ENCODE measurements around the gene S100P.

The S100P gene

GRCh38 chr4:6673191-6673659, 20.5 kb upstream of the S100P start:
- peak in 1 of 2 donors; percentile 40 for DNase-seq (ENCODE audit: low read depth in 2 of 2)

GRCh38 chr4:6673660-6674499, 19.8 kb upstream of the S100P start:
- peak; percentile 91 to 93 for DNase-seq (ENCODE audit: low read depth in 2 of 2)

- DNase-seq (ENCODE audit: low read depth in 2 of 2) = peak; percentile 40 to 54
These were observed 19.1 kb upstream of the S100P start for GRCh38 chr4:6674500-6675149.

GRCh38 chr4:6676722-6677558, 16.7 kb upstream of the S100P start:
- DNase-seq (ENCODE audit: low read depth in 2 of 2) = no peak

- DNase-seq (ENCODE audit: low read depth in 2 of 2) = no peak
These were observed 13.2 kb upstream of the S100P start for GRCh38 chr4:6680372-6681034.

GRCh38 chr4:6681191-6681590, 12.5 kb upstream of the S100P start:
- no peak for DNase-seq (ENCODE audit: low read depth in 2 of 2)

- no peak for DNase-seq (ENCODE audit: low read depth in 2 of 2)
These were observed 10.7 kb upstream of the S100P start for GRCh38 chr4:6682862-6683590.

- no peak for DNase-seq (ENCODE audit: low read depth in 2 of 2)
These were observed 9.0 kb upstream of the S100P start for GRCh38 chr4:6684656-6685055.

- no peak for DNase-seq (ENCODE audit: low read depth in 2 of 2)
These were observed 7.4 kb upstream of the S100P start for GRCh38 chr4:6686104-6686787.

GRCh38 chr4:6687947-6688878, 5.5 kb upstream of the S100P start:
- no peak for DNase-seq (ENCODE audit: low read depth in 2 of 2)

- DNase-seq (ENCODE audit: low read depth in 2 of 2) = peak; percentile 71 to 73
These were observed 4.7 kb upstream of the S100P start for GRCh38 chr4:6688879-6689505.

GRCh38 chr4:6689506-6689960, 4.1 kb upstream of the S100P start:
- no peak for DNase-seq (ENCODE audit: low read depth in 2 of 2)

GRCh38 chr4:6692379-6692778, 1.3 kb upstream of the S100P start:
- DNase-seq (ENCODE audit: low read depth in 2 of 2) = no peak

- DNase-seq (ENCODE audit: low read depth in 2 of 2) = no peak
These were observed 872 bp upstream of the S100P start for GRCh38 chr4:6692806-6693205.

- no peak for DNase-seq (ENCODE audit: low read depth in 2 of 2)
These were observed 661 bp downstream of the S100P start for GRCh38 chr4:6694177-6694901.

- no peak for DNase-seq (ENCODE audit: low read depth in 2 of 2)
These were observed 2.3 kb downstream of the S100P start for GRCh38 chr4:6695660-6696610.

- DNase-seq (ENCODE audit: low read depth in 2 of 2) = no peak
These were observed 2.9 kb downstream of the S100P start for GRCh38 chr4:6696611-6697010.
